Activated naive CD4-positive, alpha-beta T cell treated with anti-CD3 and anti-CD28 coated beads, Interleukin-2, amount 50 U/mL, for 72 hours (primary cell): Measurements from ENCODE around the gene TLR7. TPM values are rescaled to one million over a fixed set of nuclear protein-coding genes. Genes with fewer than 3 reads are reported as not detected.

Experiments used
- ATAC-seq, 2 donors: fragments of 150-1000 bp; cut with Tn5 transposase; 2 replicates each; pipeline ENCODE4 v1.10.0; 2021; ENCODE audit warnings: mild to moderate bottlenecking in 2 of 2, moderate library complexity in 2 of 2
- DNase-seq, 2 donors: peaks; one replicate each; pipeline ENCODE4 v3.0.0; 2021 to 2022; ENCODE audit warnings: low spot score in 2 of 2
- H3K27ac Mint-ChIP-seq, 2 donors: one replicate each; pipeline ENCODE4 v1.8.0; 2022; ENCODE audit warnings: mild to moderate bottlenecking in 2 of 2, mixed read lengths in 2 of 2
- H3K36me3 Mint-ChIP-seq, 2 donors: one replicate each; pipeline ENCODE4 v1.8.0; 2022; ENCODE audit warnings: mixed read lengths in 2 of 2
- H3K9me3 Mint-ChIP-seq, 2 donors: one replicate each; pipeline ENCODE4 v1.8.0; 2022; ENCODE audit warnings: mixed read lengths in 2 of 2
- total RNA-seq, 2 donors: library from RNA; stranded (reverse); gene quantifications; one replicate each; pipeline ENCODE4 v1.2.3, GENCODE V29; 2022

Gene TLR7
- total RNA-seq, 2 donors from 2014 or later, result 0.04 TPM; not detected in 1

GRCh38 chrX:12910423-12911121, 43.7 kb downstream of the TLR7 start:
- ATAC-seq, result peak; percentile 50 to 79
- Mint-ChIP-seq H3K36me3 (no peaks in the 10 kb centered on the region), H3K27ac (no peak overlapping the region), H3K9me3 (no peaks in the 10 kb centered on the region)
- DNase-seq, result no peak

GRCh38 chrX:12911122-12911470, 44.2 kb downstream of the TLR7 start:
- no peaks in the 10 kb centered on the region for H3K36me3 Mint-ChIP-seq
- no peaks in the 10 kb centered on the region for H3K9me3 Mint-ChIP-seq
- ATAC-seq, result peak in 1 of 2 donors; percentile 47
- no peak overlapping the region for H3K27ac Mint-ChIP-seq
- DNase-seq, result no peak

- H3K9me3 Mint-ChIP-seq, result no peaks in the 10 kb centered on the region
- no peak for DNase-seq
- H3K27ac Mint-ChIP-seq, result no peak overlapping the region
- ATAC-seq, result no peak
- no peaks in the 10 kb centered on the region for H3K36me3 Mint-ChIP-seq
Measured at GRCh38 chrX:12912791-12913482, 46.1 kb downstream of the TLR7 start.

GRCh38 chrX:12917753-12918152, 50.9 kb downstream of the TLR7 start:
- DNase-seq (no peak), ATAC-seq (no peak)
- H3K27ac Mint-ChIP-seq, result no peak overlapping the region
- H3K9me3 Mint-ChIP-seq, result no peaks in the 10 kb centered on the region
- no peaks in the 10 kb centered on the region for H3K36me3 Mint-ChIP-seq

GRCh38 chrX:12919051-12919450, 52.2 kb downstream of the TLR7 start:
- Mint-ChIP-seq H3K9me3 (no peaks in the 10 kb centered on the region), H3K27ac (no peak overlapping the region), H3K36me3 (no peaks in the 10 kb centered on the region)
- ATAC-seq (no peak), DNase-seq (no peak)

GRCh38 chrX:12919620-12920019, 52.7 kb downstream of the TLR7 start:
- no peak for ATAC-seq
- no peaks in the 10 kb centered on the region for H3K9me3 Mint-ChIP-seq
- no peaks in the 10 kb centered on the region for H3K36me3 Mint-ChIP-seq
- H3K27ac Mint-ChIP-seq, result no peak overlapping the region
- no peak for DNase-seq

- DNase-seq, result no peak
- Mint-ChIP-seq H3K9me3 (no peaks in the 10 kb centered on the region), H3K27ac (no peak overlapping the region), H3K36me3 (no peaks in the 10 kb centered on the region)
- no peak for ATAC-seq
Measured at GRCh38 chrX:12920990-12921389, 54.1 kb downstream of the TLR7 start.

- Mint-ChIP-seq H3K9me3 (no peaks in the 10 kb centered on the region), H3K36me3 (no peaks in the 10 kb centered on the region), H3K27ac (no peak overlapping the region)
- ATAC-seq (no peak), DNase-seq (no peak)
Measured at GRCh38 chrX:12921886-12922598, 55.2 kb downstream of the TLR7 start.

- ATAC-seq (no peak), DNase-seq (no peak)
- H3K36me3 Mint-ChIP-seq, result no peaks in the 10 kb centered on the region
- no peaks in the 10 kb centered on the region for H3K9me3 Mint-ChIP-seq
- no peak overlapping the region for H3K27ac Mint-ChIP-seq
Measured at GRCh38 chrX:12922599-12922919, 55.7 kb downstream of the TLR7 start.

GRCh38 chrX:12929701-12930100, 62.8 kb downstream of the TLR7 start:
- Mint-ChIP-seq H3K27ac (no peak overlapping the region), H3K9me3 (peaks cover 0 to 9% of the 10 kb centered on the region in 2 donors), H3K36me3 (no peaks in the 10 kb centered on the region)
- ATAC-seq, result no peak
- no peak for DNase-seq

- peaks cover 0 to 9% of the 10 kb centered on the region in 2 donors for H3K9me3 Mint-ChIP-seq
- ATAC-seq (no peak), DNase-seq (no peak)
- no peaks in the 10 kb centered on the region for H3K36me3 Mint-ChIP-seq
- H3K27ac Mint-ChIP-seq, result no peak overlapping the region
Measured at GRCh38 chrX:12930150-12930549, 63.3 kb downstream of the TLR7 start.

GRCh38 chrX:12932244-12932643, 65.4 kb downstream of the TLR7 start:
- Mint-ChIP-seq H3K36me3 (no peaks in the 10 kb centered on the region), H3K9me3 (peaks cover 0 to 9% of the 10 kb centered on the region in 2 donors), H3K27ac (no peak overlapping the region)
- DNase-seq (no peak), ATAC-seq (no peak)

GRCh38 chrX:12934850-12935249, 68.0 kb downstream of the TLR7 start:
- no peak for DNase-seq
- H3K36me3 Mint-ChIP-seq, result no peaks in the 10 kb centered on the region

GRCh38 chrX:12936947-12937346, 70.1 kb downstream of the TLR7 start:
- Mint-ChIP-seq H3K36me3 (peaks cover 0 to 4% of the 10 kb centered on the region in 2 donors), H3K27ac (no peak overlapping the region), H3K9me3 (peaks cover 0 to 4% of the 10 kb centered on the region in 2 donors)
- ATAC-seq, result no peak
- DNase-seq, result no peak

More at GRCh38 chrX:12934850-12935249, 68.0 kb downstream of the TLR7 start:
- no peak for ATAC-seq
- Mint-ChIP-seq H3K27ac (no peak overlapping the region), H3K9me3 (peaks cover 0 to 9% of the 10 kb centered on the region in 2 donors)
